KG1 (cell line): ENCODE results near the gene NDRG3.
"Not testable (repeated sequence)": the region's sequence is repeated elsewhere in the genome, so short reads cannot be mapped to it uniquely, and the experiment has no call there.

ENCODE experiments used
- DNase-seq: peaks from one replicate; lab custom pipeline; 2025; lab: John Stamatoyannopoulos, UW

Gene NDRG3

GRCh38 chr20:36687850-36688249 lies 58.0 kb downstream of the NDRG3 start:
- no peak for DNase-seq

- DNase-seq: no peak
Observed at GRCh38 chr20:36686944-36687343, 58.9 kb downstream of the NDRG3 start.

GRCh38 chr20:36686504-36686903 lies 59.4 kb downstream of the NDRG3 start:
- DNase-seq: no peak

- no peak for DNase-seq
Observed at GRCh38 chr20:36684747-36685146, 61.1 kb downstream of the NDRG3 start.

GRCh38 chr20:36682311-36682710 lies 63.6 kb downstream of the NDRG3 start:
- DNase-seq: no peak

- no peak for DNase-seq
Observed at GRCh38 chr20:36677422-36677771, 68.5 kb downstream of the NDRG3 start.

GRCh38 chr20:36676701-36677421 lies 69.0 kb downstream of the NDRG3 start:
- DNase-seq: no peak

GRCh38 chr20:36675545-36675944 lies 70.3 kb downstream of the NDRG3 start:
- not testable (repeated sequence) for DNase-seq

- DNase-seq: no peak
Observed at GRCh38 chr20:36672991-36673390, 72.9 kb downstream of the NDRG3 start.

GRCh38 chr20:36670665-36671357 lies 75.1 kb downstream of the NDRG3 start:
- no peak for DNase-seq

GRCh38 chr20:36666181-36666740 lies 79.6 kb downstream of the NDRG3 start:
- no peak for DNase-seq

- DNase-seq: no peak
Observed at GRCh38 chr20:36663031-36663430, 82.9 kb downstream of the NDRG3 start.

- DNase-seq: peak; percentile 25
Observed at GRCh38 chr20:36658300-36658699, 87.6 kb downstream of the NDRG3 start.

- no peak for DNase-seq
Observed at GRCh38 chr20:36656733-36657132, 89.2 kb downstream of the NDRG3 start.

GRCh38 chr20:36655004-36655403 lies 90.9 kb downstream of the NDRG3 start:
- DNase-seq: no peak

- DNase-seq: no peak
Observed at GRCh38 chr20:36654506-36654905, 91.4 kb downstream of the NDRG3 start.

- DNase-seq: no peak
Observed at GRCh38 chr20:36653456-36653855, 92.4 kb downstream of the NDRG3 start.

GRCh38 chr20:36647196-36648121 lies 98.4 kb downstream of the NDRG3 start:
- DNase-seq: no peak

- DNase-seq: no peak
Observed at GRCh38 chr20:36646678-36647077, 99.2 kb downstream of the NDRG3 start.

GRCh38 chr20:36645998-36646397 lies 99.9 kb downstream of the NDRG3 start, which contains the start of gene SLA2:
TSS of gene SLA2 (minus strand) at chr20:36646196. CDS start at chr20:36641335, 4,861 bp downstream.
- DNase-seq: peak; percentile 80

GRCh38 chr20:36645353-36645752 lies 100.5 kb downstream of the NDRG3 start:
- no peak for DNase-seq

GRCh38 chr20:36644706-36645095 lies 101.2 kb downstream of the NDRG3 start:
- no peak for DNase-seq
